GM18507 (cell line): ENCODE results near the gene RDH11.
"Not testable (repeated sequence)": the region's sequence is repeated elsewhere in the genome, so short reads cannot be mapped to it uniquely, and the experiment has no call there.

Experiments
- DNase-seq: peaks from one replicate; pipeline ENCODE4 v3.0.0; 2011; ENCODE audit warnings: low read depth; ENCODE audit not compliant: insufficient read length; ENCODE audit errors: extremely low spot score
- FAIRE-seq: peaks from 2 replicates; lab custom pipeline; 2011; peaks lifted over from hg19 to GRCh38; lab: Jason Lieb, UNC

The RDH11 gene

GRCh38 chr14:67705211-67705610 is 9.6 kb upstream of the RDH11 start:
- FAIRE-seq, result no peak
- no peak for DNase-seq

DNA sequence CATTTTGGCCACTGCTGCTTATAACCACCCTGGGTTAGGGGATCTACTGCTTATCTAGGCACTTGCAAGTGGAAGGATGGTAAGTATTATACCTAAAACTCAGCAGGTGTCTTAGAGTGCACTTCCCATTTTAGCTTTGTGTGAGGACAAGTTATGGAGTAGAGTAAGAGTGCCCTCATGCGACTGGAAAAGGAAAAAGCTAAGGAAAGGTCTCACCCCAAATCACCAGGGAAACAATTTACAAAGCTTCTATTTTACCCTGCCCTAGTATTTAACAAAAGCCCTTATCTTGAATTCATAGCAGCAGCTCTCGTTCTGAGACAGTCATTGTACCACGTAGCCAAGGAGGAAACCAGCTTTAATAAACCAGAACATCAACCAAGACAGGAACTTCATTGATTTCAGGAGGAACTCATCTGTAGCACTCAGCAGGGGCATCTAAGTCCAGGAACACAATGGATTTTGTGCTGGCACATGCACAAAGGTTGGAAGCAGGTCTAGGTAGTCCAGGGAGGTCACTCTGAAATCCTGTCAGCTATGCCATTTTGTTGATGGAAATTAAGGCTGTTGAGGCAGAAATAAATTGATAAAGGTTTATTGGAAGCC is 9.0 kb upstream of the RDH11 start:
- DNase-seq (no peak), FAIRE-seq (peak; percentile 79)

GRCh38 chr14:67703997-67704396 is 8.4 kb upstream of the RDH11 start:
- FAIRE-seq, result no peak
- no peak for DNase-seq

DNA sequence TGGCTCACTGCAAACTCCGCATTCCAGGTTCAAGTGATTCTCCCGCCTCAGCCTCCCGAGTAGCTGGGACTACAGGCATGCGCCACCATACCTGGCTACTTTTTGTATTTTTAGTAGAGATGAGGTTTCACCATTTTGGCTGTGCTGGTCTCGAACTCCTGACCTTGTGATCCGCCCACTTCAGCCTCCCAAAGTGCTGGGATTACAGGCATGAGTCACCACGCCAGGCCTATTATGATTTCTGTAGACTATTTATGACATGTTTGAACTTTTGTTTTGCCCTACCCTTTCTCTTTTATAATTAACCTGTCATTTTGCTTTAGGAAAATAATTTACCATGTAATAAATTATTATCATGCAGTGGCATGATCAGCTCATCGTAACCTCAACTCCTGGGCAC is 5.9 kb upstream of the RDH11 start, which contains the start of gene RDH12:
Gene RDH12 (plus strand): TSS at position 395 of the 400 bp plus-strand sequence. CDS start 20,757 bp downstream, outside the sequence.
- not testable (repeated sequence) for DNase-seq, FAIRE-seq

GRCh38 chr14:67698179-67698578 is 2.6 kb upstream of the RDH11 start:
- DNase-seq, result no peak
- no peak for FAIRE-seq

DNA sequence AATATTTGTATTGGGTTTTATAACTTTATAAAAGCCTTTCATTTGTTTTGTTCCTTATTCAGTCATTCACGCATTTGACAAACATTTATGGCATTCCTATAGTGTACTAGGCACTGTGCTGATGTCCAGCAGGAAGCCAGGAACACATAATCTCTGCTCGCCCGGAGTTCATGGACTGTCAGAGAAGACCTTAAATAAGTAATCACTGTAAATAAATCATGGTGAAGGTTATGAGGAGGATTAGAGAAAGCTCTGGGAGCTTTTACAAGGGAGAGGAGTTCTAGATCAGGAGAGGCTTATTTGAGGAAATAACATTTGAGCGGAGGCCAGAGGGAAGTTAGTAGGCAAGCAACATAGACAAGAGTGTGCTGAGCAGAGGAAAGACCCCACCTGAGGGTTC is 1.4 kb upstream of the RDH11 start:
- DNase-seq (no peak), FAIRE-seq (no peak)

DNA sequence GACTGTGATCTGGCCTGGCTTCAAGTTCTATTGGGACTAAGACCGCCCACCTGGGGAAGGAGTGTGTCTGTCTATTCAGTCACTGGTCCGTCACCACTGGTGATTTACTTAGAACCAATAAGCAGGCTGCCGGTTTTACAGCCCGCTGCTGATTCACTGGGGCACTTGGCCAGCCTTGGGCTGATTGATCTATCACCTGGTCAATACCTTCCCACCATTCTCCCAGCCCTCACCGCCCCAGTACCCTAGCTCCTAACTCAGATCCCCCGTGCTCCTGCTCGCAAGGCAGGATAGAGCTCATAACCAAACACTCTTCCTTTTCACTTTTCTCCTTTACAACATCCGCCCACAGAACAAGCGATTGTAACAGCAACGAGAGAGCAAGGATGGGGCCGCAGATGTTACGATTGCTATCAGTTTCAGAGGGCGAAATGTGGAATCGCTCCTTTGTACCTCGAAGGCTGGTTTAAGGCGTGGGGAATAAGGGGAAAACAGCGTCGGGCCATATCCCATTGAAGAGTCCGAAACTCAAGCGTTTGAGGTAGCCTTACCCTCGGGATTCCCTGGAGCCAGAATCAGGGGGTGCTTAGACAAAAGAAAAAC is 672 bp downstream of the RDH11 start:
- peak; percentile 95 for FAIRE-seq

DNA sequence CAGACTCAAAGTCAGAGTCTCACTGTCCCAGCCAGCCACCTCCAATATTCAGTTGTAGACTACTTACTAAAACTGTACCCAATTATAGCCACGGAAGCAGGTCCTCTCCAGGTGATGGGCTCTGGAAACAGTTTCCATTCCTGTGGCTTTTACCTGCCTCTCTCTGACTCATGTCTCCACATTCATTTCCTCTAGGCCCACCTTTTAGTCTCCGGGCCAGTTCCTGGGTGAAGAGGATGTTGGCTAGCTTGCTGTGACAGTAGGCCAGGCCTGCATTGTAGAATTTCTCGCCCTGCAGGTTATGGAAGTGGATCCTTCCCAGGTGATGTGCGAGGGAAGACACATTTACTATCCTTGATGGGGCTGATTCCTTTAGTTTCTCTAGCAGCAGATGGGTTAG is 5.6 kb downstream of the RDH11 start:
- DNase-seq (no peak), FAIRE-seq (no peak)

More for the DNA sequence above, 672 bp downstream of the RDH11 start:
- DNase-seq, result peak; percentile 83

DNA sequence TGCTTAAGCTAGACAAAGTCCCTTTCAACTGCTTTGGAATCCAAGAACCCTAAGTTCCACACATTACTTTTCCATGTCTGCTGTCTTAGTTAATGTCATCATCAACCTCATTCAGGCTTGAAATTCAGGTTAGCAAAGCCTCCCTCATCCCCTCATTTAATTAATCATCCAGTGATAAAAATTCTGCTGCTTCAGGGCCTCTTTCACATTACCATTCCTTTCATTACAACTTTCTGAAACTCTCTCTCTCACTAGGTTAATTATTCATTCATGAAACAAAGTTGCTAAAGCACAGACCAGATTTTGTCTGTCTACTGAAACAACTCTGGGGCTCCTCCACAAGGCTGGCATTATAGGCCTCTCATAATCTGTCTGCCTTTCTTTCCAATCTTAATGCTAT is 11.7 kb downstream of the RDH11 start:
- DNase-seq (no peak), FAIRE-seq (no peak)

DNA sequence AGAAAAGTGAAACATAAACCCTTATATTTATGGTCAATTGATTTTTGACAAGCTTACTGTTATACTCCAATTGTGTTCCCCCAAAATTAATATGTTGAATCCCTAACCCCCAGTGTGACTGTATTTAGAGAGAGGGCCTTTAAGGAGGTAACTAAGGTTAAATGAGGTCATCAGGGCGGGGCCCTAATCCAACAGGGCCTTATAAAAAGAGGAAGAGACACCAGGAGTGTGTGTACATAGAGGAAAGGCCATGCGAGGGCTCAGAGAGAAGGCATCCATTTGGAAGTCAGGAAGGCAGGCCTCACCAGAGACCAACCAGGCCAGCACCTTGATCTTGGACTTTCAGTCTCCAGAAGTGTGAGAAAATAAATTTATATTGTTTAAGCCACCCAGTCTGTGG is 14.6 kb downstream of the RDH11 start:
- FAIRE-seq, result no peak
- no peak for DNase-seq

DNA sequence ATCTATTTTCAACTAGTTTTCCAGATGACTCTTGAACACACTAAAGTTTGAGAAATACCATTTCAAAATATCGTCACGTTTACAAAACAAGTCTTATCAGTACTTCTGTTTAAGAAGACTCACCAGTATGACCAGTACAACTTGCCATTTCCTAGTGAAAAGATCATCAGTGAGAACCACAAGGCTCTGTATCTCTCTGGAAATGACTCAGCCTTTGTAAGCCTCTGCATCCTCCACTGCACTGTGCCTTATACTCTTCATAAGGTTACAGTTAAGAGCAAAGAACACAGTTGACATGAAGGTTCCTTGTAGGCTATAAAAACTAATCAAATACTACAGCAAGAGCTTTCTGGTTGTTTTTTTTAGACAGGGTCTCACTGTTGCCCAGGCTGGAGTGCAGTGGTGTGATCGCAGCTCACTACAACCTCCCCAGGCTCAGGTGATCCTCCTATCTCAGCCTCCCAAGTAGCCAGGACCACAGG is 15.4 kb downstream of the RDH11 start:
- DNase-seq (peak; percentile 73), FAIRE-seq (peak; percentile 91)

- FAIRE-seq, result no peak
- DNase-seq, result no peak
Measured at GRCh38 chr14:67679006-67679405, 16.6 kb downstream of the RDH11 start.

GRCh38 chr14:67675219-67675582 is 20.4 kb downstream of the RDH11 start:
- no peak for FAIRE-seq
- DNase-seq, result no peak

DNA sequence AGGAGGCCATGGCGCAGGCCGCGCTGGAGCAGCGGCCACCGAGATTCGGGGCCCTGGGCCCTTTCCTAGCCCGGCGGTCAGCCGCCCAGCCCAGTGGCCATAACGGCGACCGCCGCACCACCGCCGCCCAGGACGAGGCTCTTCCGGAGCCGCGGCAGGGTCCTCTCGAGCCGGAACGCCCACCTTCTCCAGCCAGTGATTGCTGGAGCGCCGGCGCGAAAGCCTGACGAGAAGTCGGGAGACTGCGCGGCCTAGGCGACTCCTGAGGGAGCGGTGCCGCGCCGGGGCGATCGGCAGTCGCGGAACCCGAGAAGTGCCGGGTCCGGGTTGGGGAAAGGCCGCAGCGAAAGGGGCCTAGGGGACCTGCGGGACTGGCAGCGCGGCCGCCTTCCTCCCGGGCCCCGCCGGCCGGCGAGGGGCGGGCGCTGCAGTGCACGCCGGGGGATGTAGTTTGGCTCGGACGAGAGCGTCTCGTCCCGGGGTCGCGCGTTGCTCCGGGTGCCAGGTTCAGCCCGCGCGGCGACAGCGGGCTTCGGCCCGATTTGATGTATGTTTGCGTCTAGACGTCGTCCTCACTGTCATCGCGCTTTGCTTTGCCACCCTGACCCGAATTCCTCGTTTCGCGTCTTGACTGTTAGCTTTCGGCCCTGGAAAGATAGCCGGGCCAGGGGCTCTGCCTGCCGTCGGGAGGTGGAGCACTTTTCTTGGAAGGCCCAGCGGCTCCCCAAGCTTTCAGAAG is 20.9 kb downstream of the RDH11 start, which contains the start of gene VTI1B:
Gene VTI1B (minus strand): TSS at position 153 of the 739 bp plus-strand sequence. CDS start 143 bp downstream, at position 10.
- DNase-seq, result peak; percentile 71
- FAIRE-seq, result peak; percentile 66

GRCh38 chr14:67674139-67674479 is 21.5 kb downstream of the RDH11 start:
- FAIRE-seq (peak; percentile 66), DNase-seq (peak; percentile 30)

DNA sequence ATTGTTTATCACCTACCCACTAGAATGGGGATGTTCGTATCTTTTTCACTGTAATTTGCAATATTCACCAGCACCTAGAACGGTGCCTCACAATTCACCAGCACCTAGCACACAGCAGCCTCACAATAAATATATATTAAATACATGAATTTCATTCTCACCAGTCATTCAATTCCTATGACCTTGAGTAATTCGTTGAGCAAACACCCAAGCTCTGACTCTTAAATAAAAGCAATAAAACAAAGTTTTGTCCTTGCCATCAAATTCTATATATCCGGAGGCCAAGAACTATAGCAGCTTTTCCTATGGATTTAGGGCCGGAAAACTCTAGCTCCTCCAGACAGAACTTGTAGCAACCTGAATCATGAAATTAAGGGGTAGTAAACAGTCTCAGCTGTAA is 22.1 kb downstream of the RDH11 start:
- FAIRE-seq (no peak), DNase-seq (no peak)

GRCh38 chr14:67668559-67668958 is 27.0 kb downstream of the RDH11 start:
- peak; percentile 71 for FAIRE-seq
- no peak for DNase-seq

GRCh38 chr14:67666750-67667449 is 28.7 kb downstream of the RDH11 start:
- no peak for DNase-seq
- FAIRE-seq, result peak; percentile 59

- DNase-seq, result no peak
- FAIRE-seq, result no peak
Measured at GRCh38 chr14:67665868-67666267, 29.7 kb downstream of the RDH11 start.

DNA sequence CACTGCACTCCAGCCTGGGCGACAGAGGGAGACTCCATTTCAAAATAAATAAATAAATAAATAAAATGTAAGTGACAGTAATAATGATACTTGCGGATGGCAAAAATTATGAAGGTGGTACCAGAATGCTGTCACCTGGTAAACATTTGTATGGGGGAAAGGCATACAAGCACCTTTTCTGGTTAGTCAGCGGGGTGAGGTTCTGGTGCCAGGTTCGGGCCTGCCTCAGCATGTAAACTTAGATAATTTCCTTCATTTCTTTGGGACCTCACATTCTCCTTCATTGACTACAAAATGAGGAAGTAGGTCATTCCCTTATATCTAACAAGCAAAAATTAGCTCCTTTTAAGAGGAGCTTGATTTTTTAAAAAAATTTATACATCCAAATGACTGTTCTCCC is 31.9 kb downstream of the RDH11 start:
- FAIRE-seq (no peak), DNase-seq (no peak)
